A549 (cell line): Measurements from ENCODE around the gene SIX6.

Experiments
- CTCF ChIP-seq: fragments of >200 bp; sonication (Bioruptor Twin); formaldehyde crosslinking; IDR thresholded peaks from 3 replicates; pipeline ENCODE4 v1.5.1; 2016
- EP300 ChIP-seq, 2 experiments: fragments of >200 bp; sonication (Bioruptor Twin); formaldehyde crosslinking; IDR thresholded peaks; 2 replicates in 1 of 2; 3 replicates in 1 of 2; pipeline ENCODE4 v1.6.1; 2016 to 2017
- MYC ChIP-seq: IDR thresholded peaks from 2 replicates; pipeline ENCODE4 v1.6.1; 2012; ENCODE audit warnings: mild to moderate bottlenecking, inconsistent platforms, low read length, improper control_type of control experiment, borderline replicate concordance
- POLR2A ChIP-seq: IDR thresholded peaks from 2 replicates; pipeline ENCODE4 v1.6.1; 2012; ENCODE audit warnings: mild to moderate bottlenecking, low read length
- SREBF2 ChIP-seq: fragments of 450-650 bp; IDR thresholded peaks from 2 replicates; pipeline ENCODE4 v1.6.1; 2014; ENCODE audit warnings: mild to moderate bottlenecking, moderate library complexity
- USF2 ChIP-seq: fragments of 450-650 bp; IDR thresholded peaks from 2 replicates; pipeline ENCODE4 v1.6.1; 2014; ENCODE audit warnings: antibody characterized with exemption

GRCh38 chr14:60485057-60485597 lies 23.8 kb upstream of the SIX6 start:
- no peak for TF ChIP-seq POLR2A
- no peak for TF ChIP-seq CTCF
- TF ChIP-seq USF2, result no peak
- TF ChIP-seq SREBF2, result no peak
- TF ChIP-seq MYC, result no peak
- no peak for TF ChIP-seq EP300 (IDR thresholded peaks at IDR 0.05)
